HG02973 (cell line): Measurements from ENCODE around the gene FAM177B.

Source experiments
- ATAC-seq: cut with Tn5 transposase; IDR thresholded peaks from one replicate; pipeline ENCODE4 v1.9.1; 2021; ENCODE audit warnings: moderate library complexity; ENCODE audit not compliant: unreplicated experiment

FAM177B gene

DNA sequence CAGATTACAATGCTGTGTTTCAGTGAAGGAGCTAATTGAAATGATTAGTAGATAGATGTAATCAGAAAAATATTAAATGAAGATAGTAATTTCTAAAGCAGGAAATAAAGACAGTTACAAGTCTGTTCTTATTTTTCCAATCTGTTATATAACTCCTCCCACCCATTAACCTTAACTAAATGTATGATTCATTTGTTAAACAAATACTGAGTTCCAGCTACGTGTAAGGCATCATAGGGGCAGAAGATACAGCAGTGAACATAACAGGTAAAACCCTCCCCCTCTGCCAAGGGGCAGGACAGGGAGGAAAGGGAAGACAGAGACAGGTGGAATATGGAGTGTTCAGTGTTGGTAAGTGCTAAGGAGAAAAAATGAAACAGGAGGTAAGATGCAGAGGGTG lies at the start of gene FAM177B:
Gene FAM177B, plus strand, starts transcription at position 231 of the 400 bp plus-strand sequence. CDS start 9,344 bp downstream, outside the sequence.
- no peak for ATAC-seq

DNA sequence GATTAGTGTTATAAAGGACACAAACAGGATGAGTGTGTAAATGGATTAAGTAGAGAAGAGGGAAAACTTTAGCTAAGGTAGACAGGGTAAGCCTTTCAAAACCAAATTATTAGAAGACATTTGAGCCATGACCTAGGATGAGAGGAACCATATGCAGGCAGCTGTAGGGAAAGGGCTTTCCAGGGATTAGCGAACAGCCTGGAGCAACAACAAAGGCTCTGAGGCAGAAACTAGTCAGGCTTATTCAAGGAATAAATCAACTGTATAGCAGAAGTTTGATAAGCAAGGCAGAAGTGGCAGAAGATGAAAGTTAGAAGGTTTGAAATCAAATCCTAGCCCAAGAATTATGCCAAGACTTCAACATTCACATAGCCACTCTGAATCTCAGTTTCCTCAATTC lies 46.0 kb upstream of the FAM177B start:
- no peak for ATAC-seq

DNA sequence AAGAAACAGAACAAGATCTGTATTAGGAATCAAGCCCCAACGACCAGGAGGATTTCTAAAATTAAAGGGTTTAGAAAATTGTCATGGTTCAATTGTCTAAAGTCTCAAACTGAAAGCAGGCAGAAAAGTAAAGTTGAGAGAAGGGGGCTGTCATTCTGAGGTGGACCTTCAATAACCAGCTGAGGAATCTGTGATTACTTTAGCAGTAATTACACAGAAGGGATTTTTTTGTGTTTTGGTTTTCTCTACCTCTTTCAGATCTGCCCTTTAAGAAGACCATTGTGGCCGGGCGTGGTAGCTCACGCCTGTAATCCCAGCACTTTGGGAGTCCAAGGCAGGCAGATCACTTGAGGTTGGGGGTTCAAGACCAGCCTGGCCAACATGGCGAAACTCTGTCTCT lies 42.1 kb upstream of the FAM177B start:
- no peak for ATAC-seq

DNA sequence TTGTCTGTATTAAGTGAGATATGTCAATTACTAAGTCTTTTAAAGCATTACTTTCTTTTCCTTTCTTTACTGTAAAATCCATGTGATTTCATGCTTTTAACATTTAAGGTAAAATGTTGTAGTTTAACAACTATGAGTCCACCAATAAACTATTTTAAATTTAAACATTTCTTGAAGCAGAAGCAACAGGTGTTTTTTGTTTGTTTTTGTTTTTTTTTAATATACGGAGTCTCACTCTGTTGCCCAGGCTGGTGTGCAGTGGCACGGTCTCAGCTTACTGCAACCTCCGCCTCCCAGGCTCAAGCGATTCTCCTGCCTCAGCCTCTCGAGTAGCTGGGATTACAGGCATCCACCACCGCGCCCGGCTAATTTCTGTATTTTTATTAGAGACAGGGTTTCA lies 40.3 kb upstream of the FAM177B start:
- no peak for ATAC-seq

DNA sequence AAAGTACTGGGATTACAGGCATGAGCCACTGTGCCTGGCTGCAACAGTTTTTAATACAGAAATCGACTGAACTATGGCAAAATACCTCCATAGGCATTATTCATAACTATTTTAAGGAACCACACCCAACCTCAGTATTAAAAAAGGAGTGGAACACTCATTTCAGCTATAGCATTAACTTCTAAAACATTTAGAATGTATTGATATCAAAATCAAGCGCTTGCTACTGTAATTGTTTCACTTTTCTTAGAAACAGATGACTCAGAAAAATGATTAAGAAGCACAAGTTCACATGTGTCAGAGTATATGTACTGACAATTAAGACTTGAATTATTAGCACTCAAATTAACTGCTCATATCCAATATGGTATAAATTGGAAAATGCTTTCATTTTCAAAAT lies 39.8 kb upstream of the FAM177B start:
- ATAC-seq, result no peak

DNA sequence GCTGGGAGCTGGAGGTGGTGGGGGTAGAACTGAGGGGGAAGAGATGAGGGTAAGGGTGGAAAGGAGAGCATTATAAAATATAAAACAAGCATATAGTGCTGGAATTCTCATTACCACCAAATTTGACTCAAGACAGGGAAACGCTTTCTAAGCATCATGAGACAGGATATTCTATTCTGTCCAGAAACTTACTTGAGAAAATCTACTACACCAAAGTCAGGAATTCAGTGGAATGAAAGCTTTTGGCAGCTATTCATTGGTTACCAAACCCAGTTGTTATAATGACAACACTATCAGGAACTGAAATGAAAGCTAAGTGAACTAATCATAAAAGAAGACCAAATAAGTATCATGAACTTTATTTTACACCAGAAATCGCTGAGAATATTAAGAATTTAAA lies 39.2 kb upstream of the FAM177B start:
- no peak for ATAC-seq

DNA sequence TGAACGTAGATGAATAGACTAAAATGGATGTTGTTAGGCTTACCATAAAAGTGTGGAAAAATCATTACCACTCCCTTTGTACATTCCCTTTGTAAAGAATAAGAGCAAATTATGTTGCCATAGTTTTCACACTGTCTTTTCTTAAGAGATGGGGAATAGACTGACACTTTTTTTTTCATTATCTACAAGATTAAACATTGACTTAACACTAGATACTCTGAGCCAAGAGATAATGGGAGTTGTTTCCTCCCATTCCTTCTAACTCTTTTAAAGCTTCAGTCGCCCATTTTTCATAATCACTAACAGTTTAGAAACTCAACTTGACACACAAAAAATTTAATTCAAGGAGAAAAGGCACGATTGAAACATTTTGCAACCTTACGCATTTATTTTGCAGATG lies 34.8 kb upstream of the FAM177B start:
- no peak for ATAC-seq

DNA sequence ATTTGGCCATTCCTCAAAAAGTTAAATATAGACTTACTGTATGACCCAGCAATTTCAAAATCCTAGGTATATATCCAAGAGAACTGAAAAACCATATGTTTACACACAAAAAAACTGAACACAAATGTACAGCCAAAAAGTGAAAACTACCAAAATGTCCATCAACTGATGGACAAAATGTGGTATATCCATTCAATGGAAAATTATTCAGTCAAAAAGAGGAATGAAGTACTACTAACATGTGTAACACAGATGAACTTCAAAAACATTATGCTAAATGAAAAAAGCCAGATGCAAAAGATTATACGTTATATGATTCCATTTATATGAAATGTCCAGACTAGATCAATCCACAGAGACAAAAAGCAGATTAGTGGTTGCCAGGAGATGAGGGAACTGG lies 32.7 kb upstream of the FAM177B start:
- ATAC-seq, result no peak

DNA sequence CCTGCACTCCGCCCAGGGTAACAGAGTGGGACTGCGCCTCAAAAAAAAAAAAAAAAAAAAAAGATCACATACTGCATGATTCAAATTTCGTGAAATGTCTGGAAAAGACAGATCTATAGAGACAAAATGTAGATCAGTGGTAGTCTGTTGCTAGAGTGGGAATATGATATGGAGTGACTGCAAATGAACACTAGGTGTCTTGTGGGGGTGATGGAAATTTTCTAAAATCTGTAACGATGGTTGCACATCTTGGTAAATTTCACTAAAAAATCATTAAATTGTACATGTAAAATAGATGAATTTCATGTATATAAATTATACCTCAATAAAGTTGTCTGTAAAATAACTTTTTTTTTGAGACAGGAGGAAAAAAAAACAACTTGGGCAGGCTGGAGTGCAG lies 30.2 kb upstream of the FAM177B start:
- ATAC-seq, result no peak

DNA sequence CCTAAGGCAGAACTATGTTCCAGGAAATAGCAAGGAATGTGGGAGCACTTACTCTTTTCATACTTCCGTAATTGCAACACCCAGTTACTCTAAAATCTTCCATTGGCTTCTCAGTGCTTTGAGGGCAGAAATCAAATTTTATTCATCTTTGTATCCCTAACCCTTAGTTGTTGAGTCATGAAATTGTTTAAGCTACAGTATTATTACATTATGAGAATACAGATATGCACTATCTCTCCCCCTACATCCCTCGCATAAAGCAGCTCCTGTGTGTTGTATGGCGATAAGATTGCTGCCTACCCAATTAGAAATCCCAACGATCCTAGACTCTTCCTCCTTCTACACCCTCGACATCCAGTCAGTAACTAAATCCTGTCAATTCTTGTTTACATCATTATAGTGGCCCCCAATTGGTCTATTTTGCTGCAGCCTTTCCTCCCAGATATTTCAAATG lies 27.3 kb upstream of the FAM177B start:
- no peak for ATAC-seq

DNA sequence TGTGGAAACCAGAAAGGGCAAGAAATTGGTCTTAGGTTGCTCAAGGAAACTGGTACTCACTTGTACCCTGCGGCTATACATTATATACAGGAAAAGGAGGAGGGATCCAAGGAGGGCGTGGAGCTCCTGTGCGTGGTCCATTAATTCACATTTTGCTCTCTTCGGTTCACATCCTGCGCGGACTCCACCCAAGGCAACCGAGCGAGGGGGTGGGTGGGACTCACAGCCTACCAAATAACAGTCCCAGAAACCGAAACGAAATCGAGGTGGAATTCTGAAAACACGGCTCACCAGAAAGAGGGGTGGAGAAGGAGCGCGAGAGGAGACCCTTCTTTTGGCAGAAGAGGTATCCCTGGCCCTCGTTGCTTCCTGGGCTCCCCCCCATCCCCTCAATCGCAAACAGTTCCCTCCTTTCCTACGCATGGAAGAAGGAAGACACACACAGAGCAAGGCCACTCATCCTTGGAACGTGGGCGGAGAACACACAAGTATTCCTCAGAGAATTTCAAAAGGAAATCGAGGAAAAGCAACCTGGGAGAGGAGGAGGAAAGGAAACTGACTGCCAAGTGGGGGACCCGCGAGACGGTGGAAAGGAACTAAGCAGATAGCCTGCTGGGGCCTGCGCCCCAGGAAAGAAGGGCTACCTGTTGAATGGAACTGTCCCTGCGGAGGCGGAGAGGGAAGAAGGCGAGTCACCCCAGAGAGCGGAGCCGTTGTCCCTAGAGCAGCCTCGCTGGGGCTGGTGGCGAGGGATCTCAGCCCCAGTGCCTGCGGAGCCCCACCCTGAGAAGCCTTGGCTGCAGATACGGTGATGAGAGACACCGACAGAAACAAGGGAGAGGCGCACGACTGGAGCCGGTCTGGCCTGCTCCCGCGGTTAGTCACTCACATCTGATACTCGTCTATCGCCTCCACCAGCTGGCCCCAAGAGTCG lies 25.4 kb upstream of the FAM177B start:
- peak; percentile 38 for ATAC-seq

DNA sequence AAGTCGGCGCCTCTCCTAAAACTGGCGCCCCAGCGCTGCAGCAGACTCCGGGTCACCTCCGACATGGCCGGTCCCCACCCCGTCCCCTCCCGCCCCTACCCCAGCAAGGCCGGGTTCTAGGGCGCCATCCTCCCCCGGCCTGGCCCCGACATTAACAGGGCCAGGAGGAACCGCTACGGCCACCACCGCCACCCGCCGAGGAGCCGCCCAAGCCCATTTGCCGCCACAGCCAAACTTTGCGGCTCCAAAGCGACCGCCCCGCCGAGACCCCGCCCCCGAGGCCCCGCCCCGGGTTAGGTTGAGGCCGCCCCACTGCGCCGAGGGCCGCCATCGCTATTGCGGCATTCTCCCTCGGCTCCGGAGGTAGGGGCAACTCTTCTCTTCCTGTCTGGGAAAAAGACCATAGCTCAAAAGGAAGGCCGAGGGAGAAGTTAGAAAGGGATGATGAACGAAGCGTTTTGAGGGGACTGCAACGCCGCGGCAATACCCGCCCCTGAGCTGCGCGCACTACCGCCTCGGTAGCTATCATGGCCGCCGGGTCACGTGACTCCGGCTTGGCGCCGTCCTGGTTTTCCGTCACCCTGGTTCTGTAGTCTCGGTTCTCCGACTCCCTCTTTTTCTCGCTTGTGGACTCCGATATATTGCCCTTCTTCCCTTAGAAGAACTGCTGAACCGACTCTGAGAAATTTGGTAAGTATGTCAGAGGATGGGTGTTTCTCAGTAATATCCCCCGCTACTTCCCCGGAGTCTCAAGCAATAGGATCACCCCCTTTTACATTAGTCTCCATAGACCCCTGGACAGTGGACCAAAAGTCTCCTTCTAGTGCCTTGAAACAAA lies 24.5 kb upstream of the FAM177B start, which contains the start of the genes AIDA and BROX:
Gene AIDA, minus strand, starts transcription at position 239 of the 838 bp plus-strand sequence. Its CDS starts 174 bp downstream, at position 65.
Gene BROX, plus strand, starts transcription at position 312 of the 838 bp plus-strand sequence. CDS start 3,136 bp downstream, outside the sequence.
- ATAC-seq, result peak; percentile 77

DNA sequence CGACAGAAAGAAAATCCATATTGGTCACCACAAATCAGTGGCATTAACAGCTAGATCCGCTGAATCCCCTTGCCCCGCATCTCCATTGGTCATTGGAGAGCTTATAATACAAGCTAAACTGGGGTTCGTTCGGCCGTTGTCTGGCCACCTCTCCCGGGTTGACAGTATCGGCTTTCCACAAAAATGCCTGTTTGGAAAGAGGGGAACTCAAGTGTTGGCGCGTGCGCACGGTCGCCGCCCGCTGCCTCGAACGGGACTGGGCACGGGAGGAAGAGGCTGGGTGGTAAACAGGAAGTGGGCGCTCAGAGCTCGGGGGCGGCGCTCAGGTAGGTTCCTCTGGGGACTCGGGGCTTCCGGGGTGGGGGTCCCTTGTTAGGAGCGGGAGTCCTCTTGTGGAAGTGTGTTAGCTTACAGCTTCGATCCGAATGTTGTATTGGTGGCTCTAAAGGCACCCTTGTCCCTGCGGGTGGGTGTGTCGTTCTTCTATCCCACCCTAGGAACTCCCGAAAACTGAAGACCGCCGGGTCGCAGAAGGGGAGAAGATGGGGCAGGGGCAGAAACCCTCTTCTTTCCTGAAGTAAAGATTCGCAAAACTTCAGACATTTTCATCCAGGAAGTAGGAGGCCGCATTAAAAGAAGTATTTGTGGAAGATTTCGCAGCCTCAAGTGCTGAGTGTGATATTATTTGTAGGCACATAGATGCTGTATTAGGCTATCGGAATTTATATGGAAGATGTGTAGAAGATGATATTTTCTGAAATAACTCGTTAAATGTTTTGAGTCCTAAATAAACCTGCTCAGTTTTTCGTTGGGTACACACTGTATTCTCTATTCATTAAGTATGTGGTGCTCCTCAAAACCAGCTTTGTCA lies 23.7 kb upstream of the FAM177B start:
- ATAC-seq, result peak; percentile 48

DNA sequence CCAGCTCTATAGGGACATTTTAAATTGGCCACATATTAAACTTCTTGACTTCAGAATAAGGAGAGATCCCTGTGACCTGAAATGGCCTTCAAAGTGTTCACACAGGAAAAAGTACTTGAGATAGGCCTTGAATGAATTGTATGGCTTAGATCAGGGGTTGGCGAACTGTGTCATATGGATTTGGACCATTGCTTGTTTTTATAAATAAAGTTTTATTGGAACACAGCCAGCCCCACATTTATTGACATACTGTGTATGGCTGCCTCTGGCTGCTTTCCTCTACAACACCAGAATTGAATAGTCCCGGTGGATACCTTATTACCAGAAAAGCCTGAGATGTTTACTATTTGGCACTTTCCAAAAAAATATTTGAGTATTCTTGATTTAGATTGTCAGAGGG lies 20.6 kb upstream of the FAM177B start:
- ATAC-seq, result no peak

DNA sequence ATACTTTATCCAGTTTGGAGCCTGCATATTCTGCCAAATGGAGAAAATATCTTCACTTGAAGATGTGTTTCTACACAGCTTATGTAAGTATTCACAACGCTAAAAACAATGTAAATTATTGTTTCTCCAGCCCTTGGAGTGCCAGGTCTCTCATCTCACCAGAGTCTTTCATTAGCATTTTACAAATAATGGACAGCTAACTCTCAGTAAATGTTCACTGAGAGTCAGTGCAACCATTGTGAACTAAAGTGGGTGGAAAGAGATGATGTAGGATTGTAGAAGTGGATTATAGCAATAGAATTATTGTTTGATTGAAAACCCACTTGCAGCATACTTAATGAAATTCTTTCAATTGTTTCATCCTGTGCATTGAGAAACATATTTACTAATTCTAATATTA lies 8.3 kb upstream of the FAM177B start:
- no peak for ATAC-seq

DNA sequence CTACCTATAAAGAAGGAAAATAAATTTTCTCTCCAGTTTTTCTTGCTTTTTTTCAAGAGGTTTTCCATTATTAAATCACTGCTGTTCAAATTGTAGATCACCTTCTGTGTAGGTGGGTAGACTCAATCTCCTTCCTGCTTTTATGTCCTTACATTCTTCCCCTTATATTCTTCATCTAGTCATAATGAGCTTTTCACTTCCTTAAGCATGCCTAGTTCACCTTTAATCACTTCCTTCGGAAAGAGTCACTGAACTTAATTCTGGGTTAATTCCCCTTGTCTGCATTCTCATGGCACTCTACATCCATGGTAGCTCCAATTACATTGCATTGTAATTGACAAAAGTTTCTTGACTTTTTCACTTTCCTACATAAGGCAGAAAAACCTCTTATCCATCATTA lies 6.1 kb upstream of the FAM177B start:
- ATAC-seq, result no peak

DNA sequence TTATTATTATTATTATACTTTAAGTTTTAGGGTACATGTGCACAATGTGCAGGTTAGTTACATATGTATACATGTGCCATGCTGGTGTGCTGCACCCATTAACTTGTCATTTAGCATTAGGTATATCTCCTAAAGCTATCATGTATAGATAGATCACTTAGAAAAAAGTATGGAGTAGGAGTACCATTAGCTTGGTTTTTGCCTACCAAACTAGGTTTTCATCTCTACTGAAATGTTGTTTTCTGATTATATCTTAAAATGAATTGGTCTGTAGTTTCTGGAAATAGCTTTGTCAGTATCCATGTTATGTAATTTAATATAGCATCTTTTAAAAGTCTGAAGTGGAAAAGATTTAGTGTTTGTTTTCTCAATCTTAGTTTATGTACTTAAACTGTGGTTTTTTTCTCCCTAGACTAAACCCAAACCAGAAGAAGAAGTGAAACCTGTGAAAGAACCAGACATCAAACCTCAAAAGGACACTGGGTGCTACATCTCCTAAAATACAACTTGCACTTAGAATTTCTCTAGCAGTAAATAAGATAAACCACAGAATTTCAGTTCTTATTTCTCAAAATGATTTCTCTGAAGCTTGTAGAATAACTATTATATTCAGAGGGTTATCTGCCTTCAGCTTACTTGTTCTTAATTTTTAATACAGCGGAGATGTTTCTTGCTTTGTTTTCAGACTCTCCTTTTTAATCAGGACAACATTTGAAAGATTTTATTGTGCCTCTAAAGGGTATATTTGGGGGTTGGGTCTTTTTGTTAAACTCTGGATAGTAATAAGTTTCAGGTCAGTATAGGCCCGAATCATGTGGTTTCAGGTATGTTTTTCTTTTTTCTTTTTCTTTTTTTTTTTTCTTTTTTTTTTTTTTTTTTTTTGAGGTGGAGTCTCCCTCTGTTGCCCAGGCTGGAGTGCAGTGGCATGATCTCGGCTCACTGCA lies 4.5 kb upstream of the FAM177B start:
- peak; percentile 98 for ATAC-seq

DNA sequence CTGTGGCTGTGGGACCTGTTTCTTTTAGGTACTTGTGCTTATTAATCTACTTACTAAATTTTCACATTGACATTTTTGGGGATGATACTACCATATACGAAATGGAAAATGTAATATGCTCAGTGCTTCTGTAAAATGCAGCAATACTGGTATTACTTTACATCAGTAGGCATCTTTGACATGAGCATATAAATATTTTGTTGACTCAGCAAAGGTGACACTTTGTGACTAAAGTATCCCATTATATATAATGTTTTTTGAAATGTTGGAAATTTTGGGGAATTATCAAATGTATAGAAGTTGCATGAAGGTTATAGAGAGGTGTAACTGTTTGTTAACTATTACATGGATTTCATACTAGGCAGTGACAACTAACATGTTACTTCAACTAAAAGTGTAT lies 2.3 kb upstream of the FAM177B start:
- no peak for ATAC-seq

DNA sequence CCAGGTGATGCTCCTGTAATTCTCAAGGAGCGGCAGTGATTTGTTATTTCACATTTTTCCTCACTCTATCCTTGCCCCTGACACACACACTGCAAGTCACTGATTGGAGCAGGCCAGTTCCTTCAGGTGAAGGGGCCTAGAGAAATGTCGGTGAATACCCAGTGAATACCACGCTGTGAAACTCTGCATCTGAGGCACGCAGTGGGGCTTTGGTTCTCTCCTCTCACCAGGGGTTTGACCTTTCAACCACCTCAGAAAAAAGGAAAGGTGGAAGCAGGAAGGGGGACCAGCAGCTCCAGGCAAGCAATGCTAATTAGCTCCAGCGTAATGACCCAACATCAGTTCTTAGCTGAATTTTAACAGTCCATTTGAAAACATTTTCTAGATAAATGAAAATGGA lies 532 bp upstream of the FAM177B start:
- no peak for ATAC-seq
